ENCODE data around the gene LRRC55.

- TF ChIP-seq EP300 (IDR thresholded peaks at IDR 0.05), result no peak
- TF ChIP-seq CTCF (IDR thresholded peaks at IDR 0.05), result no peak
Measured at GRCh38 chr11:57179681-57180080, 2.1 kb upstream of the LRRC55 start.
